Measurements from ENCODE around the gene ATP9B.

DNA sequence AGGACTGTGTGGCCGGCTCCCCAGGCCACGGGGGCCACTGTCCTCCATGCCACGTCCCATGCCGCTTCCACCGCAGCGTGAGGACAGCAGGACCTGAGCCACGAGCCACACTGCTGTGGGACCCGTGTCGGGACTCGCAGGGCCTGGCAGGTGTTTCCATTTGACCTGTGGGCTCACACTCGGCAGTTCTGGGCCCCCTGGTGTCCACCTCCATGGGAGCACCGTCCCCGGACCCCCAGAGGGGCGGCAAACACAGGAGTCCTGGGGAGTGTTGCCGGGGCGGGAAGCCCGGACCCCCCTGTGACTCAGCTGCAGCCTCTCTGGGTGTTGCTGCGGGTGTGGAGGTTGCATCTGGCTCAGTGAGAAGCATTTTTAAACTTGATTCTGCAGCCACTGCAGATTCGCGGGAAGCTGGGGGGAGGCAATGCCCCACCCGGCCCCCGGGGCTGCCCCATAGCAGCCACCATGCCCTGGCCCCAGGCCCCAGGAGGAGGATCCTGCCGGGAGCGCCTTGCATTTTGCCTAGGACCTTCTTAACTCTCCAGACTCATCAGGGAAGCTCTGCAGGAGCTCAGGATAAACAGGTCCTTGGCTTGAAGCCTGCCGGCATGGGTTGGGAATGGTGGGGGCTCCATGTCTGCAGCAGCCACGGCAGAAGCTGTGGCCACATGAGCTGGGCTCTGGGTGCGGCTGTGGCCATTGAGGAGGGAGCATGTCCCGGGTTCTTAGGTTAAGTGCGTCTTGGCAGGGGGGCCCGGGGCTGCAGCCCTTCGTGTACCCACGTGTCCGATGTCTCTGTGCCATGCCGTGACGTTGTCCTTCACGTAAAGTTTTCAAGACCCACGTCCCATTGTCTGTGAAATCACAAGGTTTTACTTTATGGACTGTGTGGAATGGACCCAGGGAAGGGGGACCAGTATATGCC lies 357.4 kb downstream of the ATP9B start:
- TF ChIP-seq CTCF (IDR thresholded peaks at IDR 0.05) (no peak), POLR2A (IDR thresholded peaks at IDR 0.05) (no peak)

Measured in sigmoid colon (tissue), 3 donors.